ENCODE data around the gene CRYGN. TPM values are rescaled to one million over a fixed set of nuclear protein-coding genes. Genes with fewer than 3 reads are reported as not detected.

CRYGN gene
- polyA plus RNA-seq, 1 donor (not counting 4 experiments of a cell fraction or from before 2014, with no cell fraction given): not detected

GRCh38 chr7:151437159-151437553, 2.8 kb downstream of the CRYGN start:
- Histone ChIP-seq H3K27ac (ENCODE audit: control insufficient read depth, insufficient read depth, low read length) (no peak overlapping the region), H2AFZ (ENCODE audit: control insufficient read depth, low read length) (no peak overlapping the region), H3K4me1 (ENCODE audit: control insufficient read depth, extremely low read depth, insufficient read depth, low read length) (peaks cover 11% of the 10 kb centered on the region), H3K9me3 (ENCODE audit: control insufficient read depth, low read depth, low read length) (no peaks in the 10 kb centered on the region), H3K79me2 (ENCODE audit: control insufficient read depth, insufficient read depth, low read length) (no peaks in the 10 kb centered on the region), H3K9me1 (ENCODE audit: control insufficient read depth, extremely low read depth, insufficient read depth, low read length) (no peaks in the 10 kb centered on the region), H3K36me3 (ENCODE audit: control insufficient read depth in 2 of 2, extremely low read depth in 1 of 2, insufficient read depth in 2 of 2, low read length in 2 of 2) (no peaks in the 10 kb centered on the region), H3K27me3 (ENCODE audit: control insufficient read depth, extremely low read depth, insufficient read depth, low read length) (peaks cover 30% of the 10 kb centered on the region), H3K4me3 (ENCODE audit: control insufficient read depth in 2 of 3, extremely low read depth in 1 of 3, insufficient read depth in 2 of 3, low read depth in 1 of 3, low read length in 3 of 3) (no peak overlapping the region), H4K20me1 (ENCODE audit: control insufficient read depth, extremely low read depth, insufficient read depth, low read length) (no peaks in the 10 kb centered on the region), H3K9ac (ENCODE audit: control insufficient read depth, extremely low read depth, insufficient read depth, low read length) (no peak overlapping the region), H3K4me2 (ENCODE audit: control insufficient read depth, extremely low read depth, insufficient read depth, low read depth, low read length) (no peak overlapping the region)
- FAIRE-seq (no peak), DNase-seq (ENCODE audit: low read depth, low spot score) (no peak)
- TF ChIP-seq CTCF (optimal IDR thresholded peaks at IDR 0.05 in 1 of 3, IDR thresholded peaks at IDR 0.05 in 1 of 3, conservative IDR thresholded peaks at IDR 0.05 in 1 of 3; ENCODE audit: extremely low read depth in 1 of 3, insufficient read depth in 2 of 3, low read length in 3 of 3) (no peak), EZH2 (IDR thresholded peaks at IDR 0.05; ENCODE audit: low read length) (no peak)
- dilution Hi-C loops (cut with MboI; ENCODE audit: extremely low pct_ligation_motif_present, low sequenced_read_pairs): no loop called here

GRCh38 chr7:151436446-151437158, 3.3 kb downstream of the CRYGN start:
- peaks cover 30% of the 10 kb centered on the region for H3K27me3 ChIP-seq (ENCODE audit: control insufficient read depth, extremely low read depth, insufficient read depth, low read length)
- dilution Hi-C loops (cut with MboI; ENCODE audit: extremely low pct_ligation_motif_present, low sequenced_read_pairs): no loop called here
- no peaks in the 10 kb centered on the region for H3K36me3 ChIP-seq (ENCODE audit: control insufficient read depth in 2 of 2, extremely low read depth in 1 of 2, insufficient read depth in 2 of 2, low read length in 2 of 2)
- H3K27ac ChIP-seq (ENCODE audit: control insufficient read depth, insufficient read depth, low read length): no peak overlapping the region
- FAIRE-seq (no peak), DNase-seq (ENCODE audit: low read depth, low spot score) (no peak)
- no peaks in the 10 kb centered on the region for H3K79me2 ChIP-seq (ENCODE audit: control insufficient read depth, insufficient read depth, low read length)
- no peak overlapping the region for H3K4me2 ChIP-seq (ENCODE audit: control insufficient read depth, extremely low read depth, insufficient read depth, low read depth, low read length)
- H3K9me3 ChIP-seq (ENCODE audit: control insufficient read depth, low read depth, low read length): no peaks in the 10 kb centered on the region
- TF ChIP-seq CTCF (optimal IDR thresholded peaks at IDR 0.05 in 1 of 3, IDR thresholded peaks at IDR 0.05 in 1 of 3, conservative IDR thresholded peaks at IDR 0.05 in 1 of 3; ENCODE audit: extremely low read depth in 1 of 3, insufficient read depth in 2 of 3, low read length in 3 of 3) (no peak), EZH2 (IDR thresholded peaks at IDR 0.05; ENCODE audit: low read length) (no peak)
- peaks cover 11% of the 10 kb centered on the region for H3K4me1 ChIP-seq (ENCODE audit: control insufficient read depth, extremely low read depth, insufficient read depth, low read length)
- H4K20me1 ChIP-seq (ENCODE audit: control insufficient read depth, extremely low read depth, insufficient read depth, low read length): no peaks in the 10 kb centered on the region
- H3K9ac ChIP-seq (ENCODE audit: control insufficient read depth, extremely low read depth, insufficient read depth, low read length): no peak overlapping the region
- H2AFZ ChIP-seq (ENCODE audit: control insufficient read depth, low read length): no peak overlapping the region
- no peak overlapping the region for H3K4me3 ChIP-seq (ENCODE audit: control insufficient read depth in 2 of 3, extremely low read depth in 1 of 3, insufficient read depth in 2 of 3, low read depth in 1 of 3, low read length in 3 of 3)
- no peaks in the 10 kb centered on the region for H3K9me1 ChIP-seq (ENCODE audit: control insufficient read depth, extremely low read depth, insufficient read depth, low read length)

Data from keratinocyte (primary cell).